ENCODE measurements around the gene KRTAP10-1.
"Not testable (repeated sequence)": the region's sequence is repeated elsewhere in the genome, so short reads cannot be mapped to it uniquely, and the experiment has no call there.

Gene KRTAP10-1

DNA sequence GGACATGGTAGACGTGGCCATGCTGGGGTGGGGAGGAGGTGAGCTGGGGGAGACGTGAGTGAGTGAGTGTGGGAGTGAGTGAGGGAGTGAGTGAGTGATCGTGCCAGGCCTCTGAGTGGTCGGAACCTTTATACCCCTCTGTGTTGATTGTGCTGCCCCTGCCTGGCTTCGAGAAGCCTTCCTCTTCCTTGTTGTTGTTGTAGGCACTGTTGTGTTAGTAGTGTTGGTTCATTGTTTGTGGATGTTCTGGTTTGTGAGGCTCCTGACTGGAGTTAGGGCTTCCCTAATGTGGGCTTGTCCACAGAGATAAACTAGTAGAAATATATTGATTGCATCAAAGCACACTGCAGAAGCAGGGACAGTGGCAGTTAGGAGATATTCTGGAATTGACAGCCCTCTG lies 18.7 kb upstream of the KRTAP10-1 start, which contains the start of gene KRTAP10-3:
TSS of gene KRTAP10-3 (minus strand) at position 101 of the 400 bp plus-strand sequence. CDS start at position 21, 80 bp downstream.
- no peak within 1 kb of the TSS for H3K4me3 ChIP-seq (ENCODE audit: low read length)
- DNase-seq (ENCODE audit: low read depth), result no peak
- TF ChIP-seq CTCF (IDR thresholded peaks at IDR 0.05; ENCODE audit: insufficient read depth, low read depth, low read length, missing control alignments), result no peak

- H3K4me3 ChIP-seq (ENCODE audit: low read length); DNase-seq (ENCODE audit: low read depth): not testable (repeated sequence)
Measured at GRCh38 chr21:44558329-44558675, 18.3 kb upstream of the KRTAP10-1 start.

DNA sequence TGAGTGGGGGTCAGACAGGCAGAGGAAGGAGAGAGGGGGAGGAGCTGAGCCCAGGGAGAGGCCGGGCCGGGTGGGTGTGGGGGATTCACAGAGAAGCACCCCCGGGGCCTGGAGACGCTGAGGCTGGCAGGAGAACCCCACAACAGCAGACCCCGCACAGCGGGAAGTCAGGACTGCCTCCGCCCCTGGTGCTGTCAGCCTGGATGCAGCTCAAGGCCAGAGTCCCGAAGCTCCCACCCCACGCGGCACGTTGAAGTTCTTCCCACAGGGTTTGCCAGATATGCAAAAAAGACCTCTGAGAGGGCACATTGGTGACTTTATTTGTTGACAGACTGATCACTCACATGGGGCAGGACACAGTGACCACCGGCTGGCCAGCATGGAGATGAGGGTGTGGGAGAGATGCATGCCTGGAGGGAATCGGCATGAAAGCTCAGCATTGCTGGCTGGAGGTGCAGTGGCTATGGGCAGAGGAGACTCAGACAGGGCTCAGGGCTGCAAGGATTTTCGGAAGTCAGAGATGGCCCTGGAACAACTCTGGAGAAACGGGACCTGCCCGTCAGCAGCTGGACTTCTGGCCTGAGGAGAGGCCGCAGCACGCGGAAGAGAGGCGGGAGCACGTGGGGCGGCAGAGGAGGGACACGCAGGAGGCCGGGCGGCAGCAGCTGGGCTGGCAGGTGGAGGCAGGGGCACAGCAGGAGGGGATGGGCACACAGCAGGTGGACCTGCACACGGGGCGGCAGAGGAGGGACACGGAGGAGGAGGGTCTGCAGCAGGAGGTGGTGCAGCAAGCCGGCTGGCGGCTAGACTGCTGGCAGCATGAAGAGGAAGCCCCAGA lies 17.7 kb upstream of the KRTAP10-1 start:
- no peak for DNase-seq (ENCODE audit: low read depth)
- no peak overlapping the region for H3K4me3 ChIP-seq (ENCODE audit: low read length)
- TF ChIP-seq CTCF (IDR thresholded peaks at IDR 0.05; ENCODE audit: insufficient read depth, low read depth, low read length, missing control alignments), result no peak

DNA sequence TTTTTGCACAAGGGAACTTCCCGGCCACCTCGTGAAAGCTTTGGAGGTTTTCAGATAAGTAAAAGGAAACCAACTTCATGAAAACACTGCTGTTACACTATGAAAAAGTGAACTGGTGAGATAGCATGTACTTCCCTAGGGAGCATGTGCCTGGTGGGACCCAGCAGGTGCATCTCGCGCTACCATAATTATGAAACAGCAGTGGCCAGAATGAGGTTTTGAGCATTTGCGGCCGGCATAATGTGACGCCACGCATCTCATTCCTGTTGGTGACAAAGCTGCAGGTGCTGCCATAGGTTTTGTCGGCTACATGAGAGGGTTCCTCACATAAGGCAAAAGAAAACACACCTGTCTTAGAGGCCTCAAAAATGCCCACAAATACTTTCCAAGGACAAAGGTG lies 16.9 kb upstream of the KRTAP10-1 start:
- DNase-seq (ENCODE audit: low read depth), result no peak
- no peak for TF ChIP-seq CTCF (IDR thresholded peaks at IDR 0.05; ENCODE audit: insufficient read depth, low read depth, low read length, missing control alignments)
- H3K4me3 ChIP-seq (ENCODE audit: low read length), result no peak overlapping the region

DNA sequence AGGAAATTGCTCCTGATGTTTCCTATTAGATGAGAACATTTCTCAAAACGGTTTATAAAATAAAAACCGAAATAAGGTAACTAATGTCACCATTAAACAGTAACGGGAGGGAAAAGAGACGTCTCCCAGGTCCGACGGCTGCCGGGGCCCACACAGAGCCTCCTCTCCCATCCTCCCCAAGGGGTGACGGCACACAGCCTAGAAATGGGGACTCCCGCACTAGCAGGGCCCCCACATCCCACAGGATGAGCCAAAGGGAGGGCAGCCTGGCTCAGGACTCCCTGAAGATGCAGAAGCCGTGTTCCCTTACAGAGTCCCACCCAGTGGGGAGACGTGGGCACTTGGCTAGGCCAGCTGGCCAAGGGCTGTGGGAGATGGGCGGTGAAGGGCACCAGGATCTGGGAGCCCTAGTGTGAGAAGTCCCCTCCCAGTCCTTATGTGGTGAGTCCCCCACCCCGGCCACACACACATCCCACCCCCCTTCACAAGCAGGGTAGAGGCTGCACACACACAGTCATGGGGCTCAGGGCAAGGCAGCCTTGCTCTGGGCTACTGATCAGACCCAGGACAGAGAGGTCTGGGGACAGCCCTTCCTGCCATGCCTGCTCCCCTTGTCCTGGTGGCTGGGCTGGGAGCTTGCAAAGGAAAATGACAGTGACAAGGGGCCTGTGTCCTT lies 15.3 kb upstream of the KRTAP10-1 start:
- no peak for TF ChIP-seq CTCF (IDR thresholded peaks at IDR 0.05; ENCODE audit: insufficient read depth, low read depth, low read length, missing control alignments)
- H3K4me3 ChIP-seq (ENCODE audit: low read length), result no peak overlapping the region
- DNase-seq (ENCODE audit: low read depth), result no peak

GRCh38 chr21:44552681-44553080 lies 12.7 kb upstream of the KRTAP10-1 start:
- no peak overlapping the region for H3K4me3 ChIP-seq (ENCODE audit: low read length)
- DNase-seq (ENCODE audit: low read depth), result no peak
- TF ChIP-seq CTCF (IDR thresholded peaks at IDR 0.05; ENCODE audit: insufficient read depth, low read depth, low read length, missing control alignments), result no peak

GRCh38 chr21:44552136-44552535 lies 12.1 kb upstream of the KRTAP10-1 start:
- H3K4me3 ChIP-seq (ENCODE audit: low read length), result no peak overlapping the region

More at GRCh38 chr21:44552136-44552535, 12.1 kb upstream of the KRTAP10-1 start:
- TF ChIP-seq CTCF (IDR thresholded peaks at IDR 0.05; ENCODE audit: insufficient read depth, low read depth, low read length, missing control alignments), result no peak
- DNase-seq (ENCODE audit: low read depth), result no peak
